Measurements from ENCODE around the gene ERGIC1. TPM values are rescaled to one million over a fixed set of nuclear protein-coding genes. Genes with fewer than 3 reads are reported as not detected.

ERGIC1 gene
- total and polyA plus RNA-seq, 2 of the 13 experiments (the other 11 are each of a cell fraction or from before 2014, with no cell fraction given), result 78.5 to 184 TPM

GRCh38 chr5:172858990-172859811 lies 25.1 kb downstream of the ERGIC1 start (continued):
- TF ChIP-seq, protein P1, sequence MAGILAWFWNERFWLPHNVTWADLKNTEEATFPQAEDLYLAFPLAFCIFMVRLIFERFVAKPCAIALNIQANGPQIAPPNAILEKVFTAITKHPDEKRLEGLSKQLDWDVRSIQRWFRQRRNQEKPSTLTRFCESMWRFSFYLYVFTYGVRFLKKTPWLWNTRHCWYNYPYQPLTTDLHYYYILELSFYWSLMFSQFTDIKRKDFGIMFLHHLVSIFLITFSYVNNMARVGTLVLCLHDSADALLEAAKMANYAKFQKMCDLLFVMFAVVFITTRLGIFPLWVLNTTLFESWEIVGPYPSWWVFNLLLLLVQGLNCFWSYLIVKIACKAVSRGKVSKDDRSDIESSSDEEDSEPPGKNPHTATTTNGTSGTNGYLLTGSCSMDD (CRISPR knock-in tag; IDR thresholded peaks at IDR 0.05), result no peak
- TF ChIP-seq ZNF101 (CRISPR knock-in tag; IDR thresholded peaks at IDR 0.05; ENCODE audit: borderline replicate concordance, low read depth), result no peak
- peak; percentile 50 for TF ChIP-seq AHDC1 (CRISPR knock-in tag; IDR thresholded peaks at IDR 0.05; ENCODE audit: borderline replicate concordance)
- 0 out of 2 replicates have a peak, but pooled peaks have one; percentile 39 for TF ChIP-seq ZNF33A (CRISPR knock-in tag; IDR thresholded peaks at IDR 0.05; ENCODE audit: borderline replicate concordance)
- no peak for TF ChIP-seq TRIM22 (IDR thresholded peaks at IDR 0.05)
- TF ChIP-seq, protein P2, sequence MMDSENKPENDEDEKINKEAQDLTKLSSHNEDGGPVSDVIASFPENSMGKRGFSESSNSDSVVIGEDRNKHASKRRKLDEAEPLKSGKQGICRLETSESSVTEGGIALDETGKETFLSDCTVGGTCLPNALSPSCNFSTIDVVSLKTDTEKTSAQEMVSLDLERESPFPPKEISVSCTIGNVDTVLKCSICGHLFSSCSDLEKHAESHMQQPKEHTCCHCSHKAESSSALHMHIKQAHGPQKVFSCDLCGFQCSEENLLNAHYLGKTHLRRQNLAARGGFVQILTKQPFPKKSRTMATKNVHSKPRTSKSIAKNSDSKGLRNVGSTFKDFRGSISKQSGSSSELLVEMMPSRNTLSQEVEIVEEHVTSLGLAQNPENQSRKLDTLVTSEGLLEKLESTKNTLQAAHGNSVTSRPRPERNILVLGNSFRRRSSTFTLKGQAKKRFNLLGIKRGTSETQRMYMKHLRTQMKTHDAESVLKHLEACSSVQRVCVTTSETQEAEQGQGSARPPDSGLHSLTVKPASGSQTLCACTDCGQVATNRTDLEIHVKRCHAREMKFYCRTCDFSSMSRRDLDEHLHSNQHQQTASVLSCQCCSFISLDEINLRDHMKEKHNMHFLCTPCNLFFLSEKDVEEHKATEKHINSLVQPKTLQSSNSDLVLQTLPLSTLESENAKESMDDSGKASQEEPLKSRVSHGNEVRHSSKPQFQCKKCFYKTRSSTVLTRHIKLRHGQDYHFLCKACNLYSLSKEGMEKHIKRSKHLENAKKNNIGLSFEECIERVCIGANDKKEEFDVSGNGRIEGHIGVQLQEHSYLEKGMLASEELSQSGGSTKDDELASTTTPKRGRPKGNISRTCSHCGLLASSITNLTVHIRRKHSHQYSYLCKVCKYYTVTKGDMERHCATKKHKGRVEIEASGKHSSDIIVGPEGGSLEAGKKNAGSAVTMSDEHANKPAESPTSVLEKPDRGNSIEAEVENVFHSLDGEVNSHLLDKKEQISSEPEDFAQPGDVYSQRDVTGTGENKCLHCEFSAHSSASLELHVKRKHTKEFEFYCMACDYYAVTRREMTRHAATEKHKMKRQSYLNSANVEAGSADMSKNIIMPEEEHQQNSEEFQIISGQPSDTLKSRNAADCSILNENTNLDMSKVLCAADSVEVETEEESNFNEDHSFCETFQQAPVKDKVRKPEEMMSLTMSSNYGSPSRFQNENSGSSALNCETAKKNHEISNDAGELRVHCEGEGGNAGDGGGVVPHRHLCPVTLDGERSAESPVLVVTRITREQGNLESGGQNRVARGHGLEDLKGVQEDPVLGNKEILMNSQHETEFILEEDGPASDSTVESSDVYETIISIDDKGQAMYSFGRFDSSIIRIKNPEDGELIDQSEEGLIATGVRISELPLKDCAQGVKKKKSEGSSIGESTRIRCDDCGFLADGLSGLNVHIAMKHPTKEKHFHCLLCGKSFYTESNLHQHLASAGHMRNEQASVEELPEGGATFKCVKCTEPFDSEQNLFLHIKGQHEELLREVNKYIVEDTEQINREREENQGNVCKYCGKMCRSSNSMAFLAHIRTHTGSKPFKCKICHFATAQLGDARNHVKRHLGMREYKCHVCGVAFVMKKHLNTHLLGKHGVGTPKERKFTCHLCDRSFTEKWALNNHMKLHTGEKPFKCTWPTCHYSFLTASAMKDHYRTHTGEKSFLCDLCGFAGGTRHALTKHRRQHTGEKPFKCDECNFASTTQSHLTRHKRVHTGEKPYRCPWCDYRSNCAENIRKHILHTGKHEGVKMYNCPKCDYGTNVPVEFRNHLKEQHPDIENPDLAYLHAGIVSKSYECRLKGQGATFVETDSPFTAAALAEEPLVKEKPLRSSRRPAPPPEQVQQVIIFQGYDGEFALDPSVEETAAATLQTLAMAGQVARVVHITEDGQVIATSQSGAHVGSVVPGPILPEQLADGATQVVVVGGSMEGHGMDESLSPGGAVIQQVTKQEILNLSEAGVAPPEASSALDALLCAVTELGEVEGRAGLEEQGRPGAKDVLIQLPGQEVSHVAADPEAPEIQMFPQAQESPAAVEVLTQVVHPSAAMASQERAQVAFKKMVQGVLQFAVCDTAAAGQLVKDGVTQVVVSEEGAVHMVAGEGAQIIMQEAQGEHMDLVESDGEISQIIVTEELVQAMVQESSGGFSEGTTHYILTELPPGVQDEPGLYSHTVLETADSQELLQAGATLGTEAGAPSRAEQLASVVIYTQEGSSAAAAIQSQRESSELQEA (CRISPR knock-in tag; IDR thresholded peaks at IDR 0.05; ENCODE audit: not compliant biosample characterization), result no peak
- TF ChIP-seq EP300 (IDR thresholded peaks at IDR 0.05; ENCODE audit: low read depth in 2 of 2, low read length in 2 of 2), result peak; percentile 84 to 94
- peak; percentile 91 for TF ChIP-seq EP300 (CRISPR knock-in tag; IDR thresholded peaks at IDR 0.05; ENCODE audit: borderline replicate concordance)
- no peak for TF ChIP-seq ZNF253 (CRISPR knock-in tag; IDR thresholded peaks at IDR 0.05; ENCODE audit: borderline replicate concordance)
- TF ChIP-seq ZNF678 (CRISPR knock-in tag; IDR thresholded peaks at IDR 0.05), result no peak
- peak; percentile 64 for TF ChIP-seq ATF1 (CRISPR knock-in tag; IDR thresholded peaks at IDR 0.05)
